Trophoblast cell (in vitro differentiated cells and primary cell): Measurements from ENCODE around the gene TCF12.

Experiments
- DNase-seq, 2 donors: peaks; one replicate each; pipeline ENCODE4 v3.0.0-alpha.2; 2016
- H2AFZ ChIP-seq: 2 replicates; pipeline ENCODE4 v1.6.1; 2013; ENCODE audit warnings: low read length, moderate library complexity, mild to moderate bottlenecking; ENCODE audit not compliant: insufficient read depth, poor library complexity
- H2AK5ac ChIP-seq: 2 replicates; pipeline ENCODE4 v1.6.1; 2013; ENCODE audit warnings: mild to moderate bottlenecking, low read length
- H2BK120ac ChIP-seq: 2 replicates; pipeline ENCODE4 v1.6.1; 2013; ENCODE audit warnings: low read length, mild to moderate bottlenecking, moderate library complexity; ENCODE audit not compliant: insufficient read depth, poor library complexity
- H2BK12ac ChIP-seq: 2 replicates; pipeline ENCODE4 v1.6.1; 2013; ENCODE audit warnings: mild to moderate bottlenecking, low read length, moderate library complexity
- H2BK5ac ChIP-seq: 2 replicates; pipeline ENCODE4 v1.6.1; 2013; ENCODE audit warnings: low read length, low read depth, moderate library complexity, mild to moderate bottlenecking; ENCODE audit not compliant: poor library complexity
- H3K14ac ChIP-seq: 2 replicates; pipeline ENCODE4 v1.6.1; 2013; ENCODE audit warnings: mild to moderate bottlenecking, low read length
- H3K18ac ChIP-seq: 2 replicates; pipeline ENCODE4 v1.6.1; 2013; ENCODE audit warnings: mild to moderate bottlenecking, low read length
- H3K23ac ChIP-seq: 2 replicates; pipeline ENCODE4 v1.6.1; 2013; ENCODE audit warnings: low read length
- H3K27ac ChIP-seq: 2 replicates; pipeline ENCODE4 v1.5.1; 2013; ENCODE audit warnings: low read depth, mild to moderate bottlenecking, inconsistent platforms, low read length, moderate library complexity
- H3K27me3 ChIP-seq: 2 replicates; pipeline ENCODE4 v1.6.1; 2013; ENCODE audit warnings: inconsistent platforms, mild to moderate bottlenecking, low read length, moderate library complexity; ENCODE audit not compliant: insufficient read depth
- H3K36me3 ChIP-seq, 2 experiments: 1 replicate in 1 of 2; 2 replicates in 1 of 2; pipeline ENCODE4 v1.6.1; 2013; ENCODE audit warnings: low read length in 2 of 2, mild to moderate bottlenecking in 2 of 2, moderate library complexity in 1 of 2; ENCODE audit not compliant: insufficient read depth in 2 of 2, control insufficient read depth in 1 of 2
- H3K4ac ChIP-seq: 2 replicates; pipeline ENCODE4 v1.6.1; 2013; ENCODE audit warnings: low read depth, mild to moderate bottlenecking, low read length, moderate library complexity
- H3K4me1 ChIP-seq, 2 experiments: 1 replicate in 1 of 2; 2 replicates in 1 of 2; pipeline ENCODE4 v1.6.1; 2013; ENCODE audit warnings: low read length in 2 of 2, mild to moderate bottlenecking in 2 of 2, moderate library complexity in 1 of 2; ENCODE audit not compliant: insufficient read depth in 2 of 2, control insufficient read depth in 1 of 2
- H3K4me2 ChIP-seq: 2 replicates; pipeline ENCODE4 v1.6.1; 2013; ENCODE audit warnings: inconsistent platforms, mild to moderate bottlenecking, low read length, moderate library complexity
- H3K4me3 ChIP-seq: 2 replicates; pipeline ENCODE4 v1.5.1; 2013; ENCODE audit warnings: mild to moderate bottlenecking, low read depth, low read length, inconsistent platforms
- H3K79me1 ChIP-seq: one replicate; pipeline ENCODE4 v1.6.1; 2013; ENCODE audit warnings: low read length
- H3K79me2 ChIP-seq: 2 replicates; pipeline ENCODE4 v1.6.1; 2013; ENCODE audit warnings: low read length, mild to moderate bottlenecking; ENCODE audit not compliant: control insufficient read depth, insufficient read depth, poor library complexity
- H3K9ac ChIP-seq: 2 replicates; pipeline ENCODE4 v1.6.1; 2013; ENCODE audit warnings: mild to moderate bottlenecking, low read length
- H3K9me3 ChIP-seq: 2 replicates; pipeline ENCODE4 v1.6.1; 2013; ENCODE audit warnings: low read depth, mild to moderate bottlenecking, control low read depth, inconsistent platforms, low read length; ENCODE audit not compliant: insufficient read depth
- H4K12ac ChIP-seq: 2 replicates; pipeline ENCODE4 v1.6.1; 2013; ENCODE audit warnings: low read depth, mild to moderate bottlenecking, low read length, moderate library complexity
- H4K8ac ChIP-seq: 2 replicates; pipeline ENCODE4 v1.6.1; 2013; ENCODE audit warnings: low read depth, mild to moderate bottlenecking, low read length, moderate library complexity
- H4K91ac ChIP-seq: one replicate; pipeline ENCODE4 v1.6.1; 2013; ENCODE audit warnings: low read depth, mild to moderate bottlenecking, low read length, moderate library complexity
- WGBS: extraction: QIAGEN DNeasy Blood & Tissue Kit; methylation state at CpG from one replicate; pipeline ENCODE4 v1.1.7; 2013; ENCODE audit warnings: missing lambda C conversion rate; ENCODE audit not compliant: insufficient read length, insufficient coverage; ENCODE audit errors: extremely low coverage; 5-methylcytosine and 5-hydroxymethylcytosine counted together

The TCF12 gene

GRCh38 chr15:57302640-57303257 lies 384.3 kb downstream of the TCF12 start:
- no peak overlapping the region for H4K91ac ChIP-seq
- no peak overlapping the region for H4K12ac ChIP-seq
- H2BK120ac ChIP-seq: no peak overlapping the region
- no peaks in the 10 kb centered on the region for H3K36me3 ChIP-seq
- no peaks in the 10 kb centered on the region for H3K79me2 ChIP-seq
- H3K9me3 ChIP-seq: no peaks in the 10 kb centered on the region
- H3K4ac ChIP-seq: no peak overlapping the region
- H3K27me3 ChIP-seq: no peaks in the 10 kb centered on the region
- no peak overlapping the region for H2BK12ac ChIP-seq
- no peak overlapping the region for H3K4me3 ChIP-seq
- no peak overlapping the region for H3K27ac ChIP-seq
- H2AFZ ChIP-seq: no peak overlapping the region
- DNase-seq: no peak
- H3K14ac ChIP-seq: no peak overlapping the region
- no peak overlapping the region for H3K4me2 ChIP-seq
- no peak overlapping the region for H2AK5ac ChIP-seq
- H3K79me1 ChIP-seq: peaks cover 4% of the 10 kb centered on the region
- no peak overlapping the region for H2BK5ac ChIP-seq
- no peak overlapping the region for H3K9ac ChIP-seq
- H3K4me1 ChIP-seq: peaks cover 0 to 3% of the 10 kb centered on the region in 2 experiments
- no CpG with 5 or more reads among the region's 9 CpGs for WGBS
- H3K18ac ChIP-seq: no peak overlapping the region
- H3K23ac ChIP-seq: no peak overlapping the region
- no peak overlapping the region for H4K8ac ChIP-seq

DNA sequence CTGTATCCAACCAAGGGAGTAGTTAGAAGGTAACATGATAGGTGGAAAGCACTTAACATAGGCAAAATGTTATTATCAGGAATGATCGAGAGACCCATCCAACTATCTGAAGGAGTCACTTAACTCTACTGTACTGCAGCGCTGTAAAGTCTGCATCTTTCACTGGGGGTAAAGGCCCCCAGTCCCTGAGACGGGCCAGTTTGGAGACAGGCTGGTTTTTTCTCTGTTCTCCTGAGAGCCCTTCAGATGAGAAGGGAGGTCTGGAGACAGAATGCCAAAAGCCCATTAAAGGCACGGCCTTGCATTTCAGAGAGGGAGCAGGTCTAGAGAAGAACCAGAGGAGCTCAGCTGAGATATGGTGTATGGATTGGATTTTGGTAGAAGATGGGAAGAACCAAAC lies 386.6 kb downstream of the TCF12 start:
- peaks cover 0 to 3% of the 10 kb centered on the region in 2 experiments for H3K4me1 ChIP-seq
- H3K36me3 ChIP-seq: no peaks in the 10 kb centered on the region
- no peak overlapping the region for H3K4me3 ChIP-seq
- H3K23ac ChIP-seq: no peak overlapping the region
- no peak overlapping the region for H3K4ac ChIP-seq
- H2BK12ac ChIP-seq: no peak overlapping the region
- H3K79me2 ChIP-seq: no peaks in the 10 kb centered on the region
- no peak overlapping the region for H3K4me2 ChIP-seq
- no peak for DNase-seq
- no peak overlapping the region for H2AK5ac ChIP-seq
- peaks cover 4% of the 10 kb centered on the region for H3K79me1 ChIP-seq
- H3K9me3 ChIP-seq: no peaks in the 10 kb centered on the region
- H3K14ac ChIP-seq: no peak overlapping the region
- no peak overlapping the region for H2BK120ac ChIP-seq
- no peak overlapping the region for H3K18ac ChIP-seq
- H3K9ac ChIP-seq: no peak overlapping the region
- H3K27me3 ChIP-seq: no peaks in the 10 kb centered on the region
- H3K27ac ChIP-seq: no peak overlapping the region
- H4K12ac ChIP-seq: no peak overlapping the region
- no peak overlapping the region for H2AFZ ChIP-seq
- H4K91ac ChIP-seq: no peak overlapping the region
- H4K8ac ChIP-seq: no peak overlapping the region
- H2BK5ac ChIP-seq: no peak overlapping the region
- no CpG with 5 or more reads among the region's 4 CpGs for WGBS

- H3K4me3 ChIP-seq: peak overlapping the region; percentile 67
- peak overlapping the region; percentile 45 for H4K8ac ChIP-seq
- no peak overlapping the region for H3K23ac ChIP-seq
- H3K4me2 ChIP-seq: peak overlapping the region; percentile 88
- H3K4me1 ChIP-seq: peaks cover 0 to 3% of the 10 kb centered on the region in 2 experiments
- no peaks in the 10 kb centered on the region for H3K27me3 ChIP-seq
- peaks cover 4% of the 10 kb centered on the region for H3K79me1 ChIP-seq
- peak overlapping the region; percentile 50 for H4K12ac ChIP-seq
- peak overlapping the region; percentile 19 for H3K9ac ChIP-seq
- H3K4ac ChIP-seq: no peak overlapping the region
- H2AK5ac ChIP-seq: no peak overlapping the region
- DNase-seq: peak; percentile 58 to 90
- WGBS: no CpG with 5 or more reads among the region's 45 CpGs
- H3K14ac ChIP-seq: peak overlapping the region; percentile 49
- H2BK120ac ChIP-seq: no peak overlapping the region
- no peak overlapping the region for H3K18ac ChIP-seq
- peak overlapping the region; percentile 46 for H2AFZ ChIP-seq
- H3K79me2 ChIP-seq: no peaks in the 10 kb centered on the region
- no peaks in the 10 kb centered on the region for H3K36me3 ChIP-seq
- H2BK12ac ChIP-seq: no peak overlapping the region
- no peaks in the 10 kb centered on the region for H3K9me3 ChIP-seq
- no peak overlapping the region for H2BK5ac ChIP-seq
- peak overlapping the region; percentile 22 for H4K91ac ChIP-seq
- no peak overlapping the region for H3K27ac ChIP-seq
These were observed 387.9 kb downstream of the TCF12 start for GRCh38 chr15:57306161-57306943.

- no CpG with 5 or more reads among the region's 24 CpGs for WGBS
- no peaks in the 10 kb centered on the region for H3K9me3 ChIP-seq
- peaks cover 0 to 3% of the 10 kb centered on the region in 2 experiments for H3K4me1 ChIP-seq
- no peak overlapping the region for H3K23ac ChIP-seq
- H2BK120ac ChIP-seq: no peak overlapping the region
- peak overlapping the region; percentile 50 for H4K12ac ChIP-seq
- H3K27me3 ChIP-seq: no peaks in the 10 kb centered on the region
- no peak overlapping the region for H2BK5ac ChIP-seq
- no peaks in the 10 kb centered on the region for H3K79me2 ChIP-seq
- no peak overlapping the region for H3K27ac ChIP-seq
- H3K4me2 ChIP-seq: peak overlapping the region; percentile 88
- no peak for DNase-seq
- H3K36me3 ChIP-seq: no peaks in the 10 kb centered on the region
- H3K79me1 ChIP-seq: peaks cover 4% of the 10 kb centered on the region
- peak overlapping the region; percentile 49 for H3K14ac ChIP-seq
- H2BK12ac ChIP-seq: no peak overlapping the region
- H3K9ac ChIP-seq: no peak overlapping the region
- no peak overlapping the region for H4K8ac ChIP-seq
- H2AFZ ChIP-seq: peak overlapping the region; percentile 42
- H3K4me3 ChIP-seq: no peak overlapping the region
- H3K18ac ChIP-seq: no peak overlapping the region
- H3K4ac ChIP-seq: no peak overlapping the region
- no peak overlapping the region for H4K91ac ChIP-seq
- no peak overlapping the region for H2AK5ac ChIP-seq
These were observed 388.5 kb downstream of the TCF12 start for GRCh38 chr15:57306944-57307411.
